Thoracic aorta (tissue), 2 donors: ENCODE data around the gene RNF144A. TPM values are rescaled to one million over a fixed set of nuclear protein-coding genes. Genes with fewer than 3 reads are reported as not detected.

Experiments used
- ATAC-seq: fragments of 150-250 bp; one replicate; pipeline ENCODE4 v1.8.0; 2017; ENCODE audit warnings: low read depth; ENCODE audit not compliant: insufficient number of reproducible peaks, low FRiP score
- DNase-seq: peaks from one replicate; pipeline ENCODE4 v3.0.0-alpha.2; 2020; ENCODE audit warnings: low spot score
- H3K27ac ChIP-seq, 2 donors: fragments of 200-600 bp; sonication (generic); 1 replicate in 1 of 2; 2 replicates in 1 of 2; pipeline ENCODE4 v1.5.1; 2016; ENCODE audit warnings: mild to moderate bottlenecking in 2 of 2, moderate library complexity in 2 of 2
- H3K27me3 ChIP-seq: fragments of 200-600 bp; sonication (generic); replicated peaks from 2 replicates; pipeline ENCODE4 v1.6.0; 2016; ENCODE audit warnings: mild to moderate bottlenecking; ENCODE audit not compliant: insufficient read depth
- H3K36me3 ChIP-seq: fragments of 200-600 bp; sonication (generic); one replicate; pipeline ENCODE4 v1.5.1; 2016
- H3K4me1 ChIP-seq, 2 donors: fragments of 200-600 bp; sonication (generic); 1 replicate in 1 of 2; 2 replicates in 1 of 2; pipeline versions ENCODE4 v1.5.1 to v1.6.0; 2016; ENCODE audit warnings: low read depth in 2 of 2, mild to moderate bottlenecking in 1 of 2; ENCODE audit not compliant: control insufficient read depth in 1 of 2
- H3K4me3 ChIP-seq: fragments of 200-600 bp; sonication (generic); 2 replicates; pipeline ENCODE4 v1.5.1; 2016; ENCODE audit warnings: mild to moderate bottlenecking
- H3K9me3 ChIP-seq: fragments of 200-600 bp; sonication (generic); 2 replicates; pipeline ENCODE4 v1.5.1; 2016
- CTCF ChIP-seq: fragments of 200-600 bp; sonication (generic); IDR thresholded peaks from one replicate; pipeline ENCODE4 v1.5.1; 2019; ENCODE audit warnings: antibody characterized with exemption
- total RNA-seq, 2 donors: library from RNA; depleted of rRNA; stranded (reverse); fragments of >200 nt; gene quantifications; one replicate each; pipeline versions ENCODE4 v1.1.0 to v1.2.3, GENCODE V29; 2016

The RNF144A gene
- total RNA-seq, 2 donors from 2014 or later: 3.4 to 6.2 TPM

GRCh38 chr2:7044253-7045250 lies 127.3 kb downstream of the RNF144A start:
- DNase-seq: no peak
- no peaks in the 10 kb centered on the region for H3K9me3 ChIP-seq
- H3K4me1 ChIP-seq: peaks cover 2 to 15% of the 10 kb centered on the region in 2 donors
- H3K4me3 ChIP-seq: no peak overlapping the region
- H3K27me3 ChIP-seq: no peaks in the 10 kb centered on the region
- no peaks in the 10 kb centered on the region for H3K36me3 ChIP-seq
- no peak overlapping the region for H3K27ac ChIP-seq
- peak; percentile 63 for ATAC-seq
- peak; percentile 80 for TF ChIP-seq CTCF

- no peaks in the 10 kb centered on the region for H3K36me3 ChIP-seq
- H3K27me3 ChIP-seq: no peaks in the 10 kb centered on the region
- no peak overlapping the region for H3K27ac ChIP-seq
- no peak overlapping the region for H3K4me3 ChIP-seq
- peaks cover 2 to 15% of the 10 kb centered on the region in 2 donors for H3K4me1 ChIP-seq
- no peak for DNase-seq
- TF ChIP-seq CTCF: no peak
- ATAC-seq: no peak
- H3K9me3 ChIP-seq: no peaks in the 10 kb centered on the region
These were observed 128.7 kb downstream of the RNF144A start for GRCh38 chr2:7045601-7046590.

GRCh38 chr2:7047661-7048060 lies 130.4 kb downstream of the RNF144A start:
- Histone ChIP-seq H3K27ac (no peak overlapping the region), H3K4me3 (no peak overlapping the region), H3K9me3 (no peaks in the 10 kb centered on the region), H3K4me1 (peaks cover 2 to 15% of the 10 kb centered on the region in 2 donors), H3K36me3 (no peaks in the 10 kb centered on the region), H3K27me3 (no peaks in the 10 kb centered on the region)
- ATAC-seq: no peak
- no peak for DNase-seq
- TF ChIP-seq CTCF: no peak

GRCh38 chr2:7048762-7049294 lies 131.6 kb downstream of the RNF144A start:
- Histone ChIP-seq H3K9me3 (no peaks in the 10 kb centered on the region), H3K4me1 (peaks cover 2 to 6% of the 10 kb centered on the region in 2 donors), H3K27ac (no peak overlapping the region), H3K27me3 (no peaks in the 10 kb centered on the region), H3K4me3 (no peak overlapping the region), H3K36me3 (no peaks in the 10 kb centered on the region)
- ATAC-seq: no peak
- no peak for DNase-seq
- no peak for TF ChIP-seq CTCF
